Measurements from ENCODE around the gene HSPB6. TPM values are rescaled to one million over a fixed set of nuclear protein-coding genes. Genes with fewer than 3 reads are reported as not detected.

HSPB6 gene
- total RNA-seq, 2 experiments from 2014 or later, result 0.48 TPM; not detected in 1

- H3K9me3 Mint-ChIP-seq, result no peaks in the 10 kb centered on the region
- no peaks in the 10 kb centered on the region for H3K36me3 Mint-ChIP-seq (ENCODE audit: low read depth)
- H3K27me3 Mint-ChIP-seq, result peaks cover 4% of the 10 kb centered on the region
- H3K27ac Mint-ChIP-seq, result no peak overlapping the region
- no peaks in the 10 kb centered on the region for H3K4me1 Mint-ChIP-seq
- ChIA-PET CTCF (no interaction called here), POLR2A (interaction anchor here (1.1 to 1.3 kb wide), 2 partner anchors 18 to 43 kb away, joined by 3 read pairs; no protein-coding TSS in a partner anchor)
- no peak overlapping the region for H3K4me3 Mint-ChIP-seq
- DNase-seq, result no peak
These were observed 33.4 kb upstream of the HSPB6 start for GRCh38 chr19:35789978-35790944.

DNA sequence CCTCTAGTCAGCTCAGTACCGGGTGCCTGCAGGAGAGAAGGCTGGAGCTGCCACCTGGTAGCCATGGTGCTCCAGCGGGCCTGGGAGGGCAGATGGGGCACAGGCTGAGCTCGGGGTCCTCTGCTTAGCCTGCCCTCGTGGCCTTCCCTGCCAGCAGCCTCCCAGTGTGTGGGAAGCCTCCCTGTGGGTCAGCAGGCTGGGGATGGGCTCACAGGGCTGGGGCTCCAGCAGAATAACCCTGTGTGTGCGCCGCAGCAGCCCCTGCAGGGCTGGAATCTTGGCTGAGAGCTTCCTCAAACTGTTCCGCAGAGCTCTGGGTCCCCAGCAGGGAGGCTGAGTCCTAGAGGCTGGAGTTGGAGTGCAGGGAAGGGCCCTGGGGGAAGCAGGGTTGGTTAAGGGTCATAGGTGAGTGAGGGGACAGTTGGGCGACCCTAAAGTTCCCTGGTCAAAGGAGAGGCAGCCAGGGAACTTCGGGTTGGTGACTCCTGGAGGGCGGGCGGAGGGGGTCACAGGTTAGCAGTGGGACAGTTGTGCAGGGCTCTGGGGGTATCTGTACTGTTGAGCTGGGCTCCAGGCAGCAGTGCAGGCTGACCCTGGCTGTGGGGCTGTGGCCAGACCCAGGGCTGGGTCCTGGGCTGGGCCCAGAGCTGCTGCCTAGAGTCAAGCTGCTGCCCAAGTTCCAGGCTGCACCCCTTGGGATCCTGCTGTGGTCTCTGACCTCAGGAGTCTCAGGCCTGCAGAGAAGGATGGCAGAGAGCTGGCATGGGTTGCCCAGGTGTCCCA lies 32.6 kb upstream of the HSPB6 start:
- POLR2A ChIA-PET, result interaction anchor here (0.6 to 1.3 kb wide), 3 partner anchors 17 to 49 kb away, joined by 3 read pairs; no protein-coding TSS in a partner anchor
- no peaks in the 10 kb centered on the region for H3K36me3 Mint-ChIP-seq (ENCODE audit: low read depth)
- CTCF ChIA-PET, result no interaction called here

DNA sequence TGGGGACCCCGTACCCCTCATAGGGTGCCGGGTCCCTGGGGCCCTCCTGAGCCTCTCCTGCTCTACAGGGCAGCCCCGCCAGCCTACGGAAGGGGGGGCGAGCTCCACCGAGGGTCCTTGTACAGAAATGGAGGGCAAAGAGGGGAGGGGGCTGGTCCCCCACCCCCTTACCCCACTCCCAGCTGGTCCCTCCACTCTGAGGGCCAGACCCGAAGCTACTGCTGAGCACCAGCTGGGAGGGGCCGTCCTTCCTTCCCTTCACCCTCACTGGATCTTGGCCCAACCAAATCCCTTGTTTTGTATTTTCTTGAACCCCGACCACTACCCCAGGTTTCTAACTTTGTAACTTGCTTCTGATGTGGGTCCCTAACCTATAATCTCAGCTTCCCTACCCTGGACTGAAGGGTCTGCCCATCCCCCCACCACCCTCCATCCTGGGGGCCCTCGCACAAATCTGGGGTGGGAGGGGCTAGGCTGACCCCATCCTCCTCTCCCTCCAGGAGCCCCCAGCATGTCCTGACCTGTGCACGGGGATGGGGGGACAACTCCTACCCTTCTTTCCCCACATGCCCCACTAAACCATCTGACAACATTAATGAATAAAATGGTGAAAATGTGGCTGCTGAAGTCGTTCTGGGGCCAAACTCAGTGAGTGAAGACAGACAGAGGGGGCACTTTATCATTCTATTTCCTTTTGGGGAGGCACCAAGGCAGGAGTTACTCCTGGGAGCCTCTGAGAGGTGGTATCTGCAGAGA lies 31.6 kb upstream of the HSPB6 start:
- DNase-seq, result no peak
- CTCF ChIA-PET, result no interaction called here
- no peaks in the 10 kb centered on the region for H3K27me3 Mint-ChIP-seq
- POLR2A ChIA-PET, result interaction anchor here (1.3 kb wide), 1 partner anchor 16 kb away, joined by 3 read pairs; no protein-coding TSS in a partner anchor
- H3K36me3 Mint-ChIP-seq (ENCODE audit: low read depth), result peaks cover 2% of the 10 kb centered on the region
- no peaks in the 10 kb centered on the region for H3K4me1 Mint-ChIP-seq
- H3K27ac Mint-ChIP-seq, result no peak overlapping the region
- H3K9me3 Mint-ChIP-seq, result no peaks in the 10 kb centered on the region
- no peak overlapping the region for H3K4me3 Mint-ChIP-seq

More for the DNA sequence above, 32.6 kb upstream of the HSPB6 start:
- H3K4me3 Mint-ChIP-seq, result no peak overlapping the region
- H3K27ac Mint-ChIP-seq, result no peak overlapping the region
- peaks cover 4% of the 10 kb centered on the region for H3K27me3 Mint-ChIP-seq
- DNase-seq, result no peak
- no peaks in the 10 kb centered on the region for H3K4me1 Mint-ChIP-seq
- H3K9me3 Mint-ChIP-seq, result no peaks in the 10 kb centered on the region

GRCh38 chr19:35787227-35787799 lies 30.5 kb upstream of the HSPB6 start:
- no peak overlapping the region for H3K4me3 Mint-ChIP-seq
- POLR2A ChIA-PET, result no interaction called here
- no peak overlapping the region for H3K27ac Mint-ChIP-seq
- H3K36me3 Mint-ChIP-seq (ENCODE audit: low read depth), result peaks cover 8% of the 10 kb centered on the region
- H3K4me1 Mint-ChIP-seq, result no peaks in the 10 kb centered on the region
- CTCF ChIA-PET, result no interaction called here
- DNase-seq, result no peak
- H3K9me3 Mint-ChIP-seq, result no peaks in the 10 kb centered on the region
- H3K27me3 Mint-ChIP-seq, result no peaks in the 10 kb centered on the region

GRCh38 chr19:35786299-35787160 lies 29.7 kb upstream of the HSPB6 start:
- H3K4me3 Mint-ChIP-seq, result no peak overlapping the region
- CTCF ChIA-PET, result no interaction called here
- H3K4me1 Mint-ChIP-seq, result no peaks in the 10 kb centered on the region
- POLR2A ChIA-PET, result no interaction called here
- peaks cover 10% of the 10 kb centered on the region for H3K36me3 Mint-ChIP-seq (ENCODE audit: low read depth)
- DNase-seq, result no peak
- no peaks in the 10 kb centered on the region for H3K27me3 Mint-ChIP-seq
- H3K9me3 Mint-ChIP-seq, result no peaks in the 10 kb centered on the region
- H3K27ac Mint-ChIP-seq, result no peak overlapping the region

DNA sequence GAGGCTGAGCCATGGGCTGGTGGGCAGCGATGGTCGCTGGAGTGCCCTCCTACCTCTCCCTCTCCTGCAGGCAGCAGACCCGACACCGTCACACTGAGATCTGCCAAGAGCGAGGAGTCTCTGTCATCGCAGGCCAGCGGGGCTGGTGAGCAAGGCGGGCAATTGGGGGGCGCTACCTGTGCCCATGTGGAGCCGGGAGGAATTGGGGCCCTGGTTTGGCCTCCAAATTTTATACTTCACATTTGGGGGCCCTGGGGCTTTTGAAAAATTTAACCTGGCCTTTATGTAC lies 28.5 kb upstream of the HSPB6 start:
- no peaks in the 10 kb centered on the region for H3K27me3 Mint-ChIP-seq
- DNase-seq, result no peak
- H3K4me1 Mint-ChIP-seq, result no peaks in the 10 kb centered on the region
- ChIA-PET CTCF (no interaction called here), POLR2A (no interaction called here)
- H3K9me3 Mint-ChIP-seq, result no peaks in the 10 kb centered on the region
- H3K36me3 Mint-ChIP-seq (ENCODE audit: low read depth), result peaks cover 16% of the 10 kb centered on the region
- no peak overlapping the region for H3K4me3 Mint-ChIP-seq
- H3K27ac Mint-ChIP-seq, result no peak overlapping the region

DNA sequence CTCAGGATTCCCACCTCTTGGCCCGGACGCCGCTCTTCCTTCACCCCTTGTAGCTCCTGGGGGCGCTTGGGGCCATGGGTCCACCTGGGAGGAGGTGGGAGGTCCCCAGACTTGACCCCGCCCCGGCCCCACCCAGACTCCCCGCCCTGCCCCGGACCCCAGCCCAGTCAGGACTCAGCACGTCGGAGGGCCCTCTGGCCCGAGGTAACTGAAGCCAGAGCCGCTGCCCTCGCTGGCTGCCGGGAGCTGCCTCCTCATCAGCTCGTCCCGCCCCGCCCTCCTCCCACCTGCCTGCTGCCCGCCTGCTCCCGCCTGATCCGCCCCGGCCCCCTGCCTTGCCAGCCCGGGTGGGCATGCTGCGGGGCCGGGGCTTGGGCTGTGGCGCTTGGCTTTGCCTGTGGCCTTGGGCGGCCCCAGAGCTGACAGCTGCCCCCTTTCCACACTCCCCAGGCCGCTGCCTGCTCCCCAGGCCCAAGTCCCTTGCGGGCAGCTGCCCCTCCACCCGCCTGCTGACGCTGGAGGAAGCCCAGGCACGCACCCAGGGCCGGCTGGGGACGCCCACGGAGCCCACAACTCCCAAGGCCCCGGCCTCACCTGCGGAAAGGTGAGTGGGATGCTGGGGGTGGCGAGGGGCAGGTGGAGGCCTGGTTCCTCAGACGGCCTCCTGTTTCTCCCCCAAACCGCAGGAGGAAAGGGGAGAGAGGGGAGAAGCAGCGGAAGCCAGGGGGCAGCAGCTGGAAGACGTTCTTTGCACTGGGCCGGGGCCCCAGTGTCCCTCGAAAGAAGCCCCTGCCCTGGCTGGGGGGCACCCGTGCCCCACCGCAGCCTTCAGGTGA lies 27.9 kb upstream of the HSPB6 start:
- ChIA-PET POLR2A (no interaction called here), CTCF (no interaction called here)
- Mint-ChIP-seq H3K4me1 (no peaks in the 10 kb centered on the region), H3K4me3 (no peak overlapping the region), H3K27ac (no peak overlapping the region), H3K27me3 (no peaks in the 10 kb centered on the region), H3K9me3 (no peaks in the 10 kb centered on the region), H3K36me3 (ENCODE audit: low read depth) (peaks cover 20% of the 10 kb centered on the region)
- no peak for DNase-seq

DNA sequence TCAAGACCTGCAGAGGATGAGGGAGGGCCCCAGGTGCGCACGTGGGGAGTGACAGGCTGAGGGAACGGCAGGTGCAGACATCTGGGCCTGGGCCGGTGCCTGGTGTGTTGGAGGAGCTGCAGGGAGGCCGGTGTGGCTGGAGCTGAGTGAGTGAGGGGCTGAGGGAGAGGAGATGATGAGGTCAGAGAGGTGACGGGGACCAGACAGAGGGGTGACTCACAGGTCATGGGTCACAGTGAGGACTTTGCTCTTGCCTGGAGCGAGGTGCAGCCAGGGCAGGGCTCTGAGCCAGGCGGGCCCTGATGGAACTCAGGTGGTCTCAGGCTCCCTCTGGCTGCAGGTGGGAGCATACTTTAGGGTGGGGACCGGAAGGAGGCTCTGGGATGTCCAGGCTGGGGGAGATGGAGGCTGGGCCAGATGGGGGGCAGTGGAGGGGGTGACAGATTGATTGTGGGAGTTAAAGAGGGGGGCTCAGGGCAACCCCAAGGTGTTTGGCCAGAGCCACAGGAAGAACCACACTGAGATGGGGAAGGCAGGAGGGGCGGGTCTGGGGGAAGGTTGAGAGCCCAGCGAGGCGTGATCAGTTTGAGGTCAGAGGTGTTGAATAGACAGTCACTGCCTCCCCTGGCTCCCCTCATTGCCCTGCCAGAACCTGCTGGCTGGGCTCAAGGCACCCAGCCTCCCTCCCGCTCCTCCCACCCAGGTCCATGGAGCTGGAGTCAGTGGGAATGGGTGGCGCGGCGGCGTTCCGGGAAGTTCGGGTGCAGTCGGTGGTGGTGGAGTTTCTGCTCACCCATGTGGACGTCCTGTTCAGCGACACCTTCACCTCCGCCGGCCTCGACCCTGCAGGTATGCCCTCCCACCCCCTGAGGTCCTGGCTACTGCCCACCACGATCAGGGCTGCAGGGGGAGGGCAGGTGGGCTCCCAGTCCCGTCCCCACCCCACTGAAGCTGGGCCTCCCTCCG lies 26.9 kb upstream of the HSPB6 start:
- H3K9me3 Mint-ChIP-seq, result no peaks in the 10 kb centered on the region
- H3K4me1 Mint-ChIP-seq, result peaks cover 3% of the 10 kb centered on the region
- peaks cover 26% of the 10 kb centered on the region for H3K36me3 Mint-ChIP-seq (ENCODE audit: low read depth)
- DNase-seq, result no peak
- H3K4me3 Mint-ChIP-seq, result no peak overlapping the region
- H3K27ac Mint-ChIP-seq, result no peak overlapping the region
- CTCF ChIA-PET, result no interaction called here
- H3K27me3 Mint-ChIP-seq, result no peaks in the 10 kb centered on the region
- POLR2A ChIA-PET, result no interaction called here

DNA sequence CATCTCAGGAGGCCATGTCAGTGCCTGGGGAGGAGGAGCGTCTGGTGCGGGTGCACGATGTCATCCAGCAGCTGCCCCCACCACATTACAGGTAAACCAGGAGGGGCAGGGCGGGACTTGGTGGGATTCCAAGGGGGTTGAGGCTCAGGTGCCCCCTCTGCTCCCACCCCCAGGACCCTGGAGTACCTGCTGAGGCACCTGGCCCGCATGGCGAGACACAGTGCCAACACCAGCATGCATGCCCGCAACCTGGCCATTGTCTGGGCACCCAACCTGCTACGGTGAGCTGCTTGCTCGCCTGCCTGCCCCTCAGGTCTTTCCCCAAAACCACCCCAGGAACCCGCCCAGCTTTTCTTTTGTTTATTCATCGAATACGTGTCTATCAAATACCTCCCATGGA lies 25.8 kb upstream of the HSPB6 start:
- DNase-seq, result no peak
- ChIA-PET CTCF (no interaction called here), POLR2A (no interaction called here)
- H3K27ac Mint-ChIP-seq, result no peak overlapping the region
- no peaks in the 10 kb centered on the region for H3K27me3 Mint-ChIP-seq
- no peaks in the 10 kb centered on the region for H3K9me3 Mint-ChIP-seq
- peaks cover 6% of the 10 kb centered on the region for H3K4me1 Mint-ChIP-seq
- H3K4me3 Mint-ChIP-seq, result no peak overlapping the region
- H3K36me3 Mint-ChIP-seq (ENCODE audit: low read depth), result peaks cover 33% of the 10 kb centered on the region

DNA sequence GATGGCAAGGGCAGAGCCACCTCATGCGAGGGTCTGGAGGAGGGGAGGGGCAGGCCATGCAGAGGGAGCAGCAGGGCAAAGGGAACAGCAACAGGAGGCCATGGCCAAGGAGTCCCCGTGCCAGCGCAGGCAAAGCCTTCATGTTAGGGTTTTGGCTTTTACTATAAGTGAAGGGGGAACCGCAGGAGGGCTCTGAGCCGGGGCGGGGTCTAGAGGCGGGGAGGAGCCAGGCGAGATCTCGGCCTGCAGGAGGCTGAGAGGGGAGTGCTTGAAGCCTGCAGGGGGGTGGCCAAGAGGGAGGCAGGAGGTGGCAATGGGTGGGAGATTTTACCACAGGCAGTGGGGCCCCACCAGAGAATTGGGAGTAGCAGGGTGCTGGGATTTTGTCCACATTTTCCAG lies 24.8 kb upstream of the HSPB6 start:
- no peaks in the 10 kb centered on the region for H3K27me3 Mint-ChIP-seq
- H3K36me3 Mint-ChIP-seq (ENCODE audit: low read depth), result peaks cover 33% of the 10 kb centered on the region
- H3K9me3 Mint-ChIP-seq, result no peaks in the 10 kb centered on the region

DNA sequence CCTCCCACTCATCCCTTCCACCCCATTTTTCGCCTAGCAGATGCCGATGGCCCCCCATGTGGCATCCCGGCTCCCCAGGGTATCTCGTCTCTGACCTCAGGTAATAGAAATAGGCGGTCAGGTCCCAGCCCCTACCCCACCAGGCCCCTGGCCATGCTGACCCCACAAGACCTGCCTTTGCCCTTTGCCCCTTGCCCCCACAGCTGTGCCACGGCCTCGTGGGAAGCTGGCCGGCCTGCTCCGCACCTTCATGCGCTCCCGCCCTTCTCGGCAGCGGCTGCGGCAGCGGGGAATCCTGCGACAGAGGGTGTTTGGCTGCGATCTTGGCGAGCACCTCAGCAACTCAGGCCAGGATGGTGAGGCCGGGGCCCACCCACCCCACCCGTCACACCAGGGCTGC lies 23.9 kb upstream of the HSPB6 start:
- Mint-ChIP-seq H3K36me3 (ENCODE audit: low read depth) (peaks cover 33% of the 10 kb centered on the region), H3K4me3 (no peak overlapping the region), H3K9me3 (no peaks in the 10 kb centered on the region), H3K27me3 (no peaks in the 10 kb centered on the region), H3K27ac (no peak overlapping the region), H3K4me1 (peaks cover 22% of the 10 kb centered on the region)
- ChIA-PET CTCF (no interaction called here), POLR2A (no interaction called here)
- DNase-seq, result no peak

More for the DNA sequence above, 24.8 kb upstream of the HSPB6 start:
- POLR2A ChIA-PET, result no interaction called here
- CTCF ChIA-PET, result no interaction called here
- no peak for DNase-seq
- Mint-ChIP-seq H3K4me1 (peaks cover 15% of the 10 kb centered on the region), H3K27ac (no peak overlapping the region), H3K4me3 (no peak overlapping the region)

Measured in activated CD4-positive, alpha-beta memory T cell treated with anti-CD3 and anti-CD28 coated beads, Interleukin-2, amount 10 ng/mL, durations not matched to agents 7 days and 5 days (primary cell).